DMS53 (cell line): ENCODE data around the gene RAB28.
A peak's percentile ranks its signal among the peaks of the same experiment; 100 is the strongest.

Experiments used
- DNase-seq: peaks from one replicate; lab custom pipeline; 2025; lab: John Stamatoyannopoulos, UW

RAB28 gene

DNA sequence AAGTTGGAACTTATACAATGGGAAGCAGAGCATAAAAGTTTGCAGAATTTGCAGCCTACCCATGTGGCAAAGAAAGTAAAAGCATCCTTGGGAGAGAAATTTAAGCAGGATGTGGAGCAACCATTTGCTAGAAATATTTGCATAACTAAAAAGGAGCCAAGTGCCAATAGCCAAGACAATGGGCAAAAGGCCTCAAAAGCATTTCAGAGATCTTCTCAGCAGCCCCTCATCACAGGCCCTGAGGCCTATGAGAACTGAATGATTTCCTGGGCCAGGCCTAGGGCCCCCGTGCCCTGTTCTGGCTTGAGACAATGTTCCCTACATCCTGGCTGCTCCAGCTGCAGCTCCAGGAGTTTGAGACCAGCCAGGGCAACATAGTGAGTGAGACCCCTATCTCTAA, 25.3 kb upstream of the RAB28 start:
- no peak for DNase-seq

DNA sequence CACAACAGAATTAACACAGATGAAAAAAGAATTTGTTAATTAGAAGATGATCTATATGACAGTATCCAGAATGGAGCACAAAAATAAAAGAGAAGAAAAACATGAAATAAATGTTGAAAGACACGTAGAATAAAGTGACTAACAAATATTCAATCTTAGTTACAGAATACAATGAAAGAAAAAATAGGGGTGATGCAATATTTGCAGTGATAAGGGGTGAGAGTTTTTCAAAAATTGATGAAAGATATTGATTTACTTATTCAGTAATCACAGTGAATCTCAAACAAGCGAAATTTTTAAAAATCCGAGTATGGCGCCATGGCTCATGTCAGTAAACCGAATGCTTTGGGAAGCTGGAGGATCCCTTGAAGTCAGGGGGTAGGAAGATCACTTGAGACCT, 20.2 kb upstream of the RAB28 start:
- DNase-seq = no peak

- no peak for DNase-seq
Measured at GRCh38 chr4:13498469-13498868, 14.3 kb upstream of the RAB28 start.

DNA sequence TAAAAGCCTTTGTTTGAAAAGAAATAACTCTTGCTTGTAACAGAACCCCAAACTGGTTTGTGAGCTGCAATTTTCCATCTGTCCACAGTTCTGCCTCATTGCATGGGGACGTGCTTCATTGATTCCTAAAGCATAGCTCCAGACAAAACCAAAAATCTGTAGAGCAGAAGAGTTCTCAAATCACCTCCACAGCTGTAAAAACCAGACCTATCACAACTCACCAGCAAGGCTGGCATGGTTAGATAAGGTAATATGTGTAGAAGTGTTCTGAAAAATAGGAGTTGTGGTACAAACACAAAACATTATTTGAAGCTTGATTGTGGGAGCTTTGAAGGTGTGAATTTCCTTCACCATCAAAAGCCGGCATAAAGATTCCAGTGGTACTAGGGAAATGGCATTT, 12.5 kb upstream of the RAB28 start:
- DNase-seq = no peak

- no peak for DNase-seq
Measured at GRCh38 chr4:13495753-13496152, 11.6 kb upstream of the RAB28 start.

DNA sequence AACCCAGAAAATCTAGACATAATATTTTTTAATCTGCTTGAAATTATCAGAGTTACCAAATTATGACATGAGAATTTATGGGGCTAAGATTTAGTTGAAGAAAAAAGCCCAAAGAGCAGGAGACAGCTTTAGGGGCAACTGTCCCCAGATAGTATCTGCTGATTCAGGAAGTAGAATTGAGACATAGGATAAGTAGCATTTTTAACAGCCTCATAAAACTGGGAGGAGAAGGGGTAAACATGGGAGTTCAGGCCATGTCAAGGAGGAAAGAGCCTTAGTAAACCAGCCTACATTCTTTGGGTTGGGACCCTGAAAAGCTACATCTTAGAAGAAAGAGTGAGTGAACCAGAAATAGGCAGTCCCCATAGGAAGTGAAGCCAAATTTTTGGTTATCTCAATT, 9.7 kb upstream of the RAB28 start:
- DNase-seq = no peak

DNA sequence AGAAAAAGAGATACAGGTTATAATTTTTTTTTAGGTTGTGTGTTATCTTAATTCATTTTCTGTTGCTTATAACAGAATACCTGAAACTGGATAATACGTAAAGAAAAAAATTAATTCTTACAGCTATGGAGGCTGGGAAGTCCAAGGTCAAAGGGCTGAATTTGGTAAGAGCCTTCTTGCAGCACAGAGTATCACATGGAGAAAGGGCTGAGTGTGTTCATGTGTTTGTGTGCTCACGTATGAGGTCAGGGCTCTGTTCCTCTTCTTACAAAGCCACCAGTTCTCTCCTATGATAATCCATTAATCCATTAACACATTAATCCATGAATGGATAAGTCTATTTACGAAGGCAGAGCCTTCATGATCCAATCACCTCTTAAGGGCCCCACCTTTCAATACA, 8.6 kb upstream of the RAB28 start:
- DNase-seq = no peak

DNA sequence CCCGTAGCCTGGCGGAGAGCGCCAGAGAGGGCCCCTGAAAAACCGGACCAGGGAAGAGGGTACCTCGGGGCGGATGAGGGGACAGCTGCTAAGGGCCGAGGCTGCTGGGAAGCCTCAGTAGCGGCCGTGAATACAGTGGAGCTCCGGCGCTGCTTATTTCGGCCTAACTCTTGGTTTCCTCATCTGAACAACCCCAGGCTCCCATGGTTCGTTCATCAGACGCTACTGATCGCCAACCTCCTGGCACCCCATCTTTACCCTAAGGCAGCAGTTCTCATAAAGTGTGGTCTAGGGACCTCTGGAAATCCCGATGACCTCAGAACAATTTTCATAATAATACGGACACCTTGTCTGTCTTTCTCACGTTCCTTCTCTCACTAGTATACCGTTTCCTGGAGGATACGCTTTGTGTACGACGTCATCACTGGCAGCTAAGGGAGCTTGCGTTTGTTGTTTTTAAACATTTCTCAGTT, 645 bp upstream of the RAB28 start:
- DNase-seq = peak; percentile 82

DNA sequence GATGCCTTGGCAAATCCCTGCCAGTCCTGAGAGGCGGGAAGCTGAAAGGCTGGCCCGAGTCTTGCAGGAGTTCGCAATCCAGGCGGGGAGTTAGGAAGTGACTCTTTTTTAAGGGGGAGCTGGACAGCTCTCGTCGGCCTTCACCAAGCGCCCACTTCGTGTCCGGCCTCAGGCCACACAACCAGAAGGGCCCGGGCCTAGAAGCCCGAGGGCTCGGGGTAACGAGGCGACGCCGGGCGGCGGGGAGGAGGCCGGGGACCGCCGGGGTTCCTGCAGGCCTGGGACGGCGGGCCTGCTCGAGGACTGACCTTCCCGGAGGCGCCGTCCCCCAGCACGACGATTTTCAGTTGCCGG, 395 bp downstream of the RAB28 start:
- peak; percentile 80 for DNase-seq

- peak; percentile 69 for DNase-seq
Measured at GRCh38 chr4:13483136-13483767, 888 bp downstream of the RAB28 start.

DNA sequence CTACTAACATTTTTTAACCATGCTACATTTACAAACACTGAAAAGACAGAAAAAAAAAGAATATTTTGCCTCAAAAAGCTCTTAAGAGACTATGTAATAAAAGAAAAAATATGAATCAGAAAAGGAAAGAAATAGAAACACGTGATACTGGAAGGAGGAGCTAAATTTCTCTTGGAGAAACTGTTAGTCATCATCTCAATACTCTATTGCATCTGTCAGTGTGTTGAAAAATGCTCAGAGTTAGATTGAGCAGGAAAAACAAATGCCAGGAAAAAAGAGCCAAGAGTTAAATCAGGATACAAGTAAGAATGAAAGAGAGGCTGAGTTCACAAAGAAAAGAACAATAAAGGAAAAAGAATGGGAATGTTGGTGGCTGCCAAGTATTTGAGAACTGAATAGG, 2.6 kb downstream of the RAB28 start:
- no peak for DNase-seq

- DNase-seq = no peak
Measured at GRCh38 chr4:13478707-13479106, 5.4 kb downstream of the RAB28 start.

- DNase-seq = no peak
Measured at GRCh38 chr4:13478131-13478530, 6.0 kb downstream of the RAB28 start.

- no peak for DNase-seq
Measured at GRCh38 chr4:13476915-13477314, 7.2 kb downstream of the RAB28 start.

DNA sequence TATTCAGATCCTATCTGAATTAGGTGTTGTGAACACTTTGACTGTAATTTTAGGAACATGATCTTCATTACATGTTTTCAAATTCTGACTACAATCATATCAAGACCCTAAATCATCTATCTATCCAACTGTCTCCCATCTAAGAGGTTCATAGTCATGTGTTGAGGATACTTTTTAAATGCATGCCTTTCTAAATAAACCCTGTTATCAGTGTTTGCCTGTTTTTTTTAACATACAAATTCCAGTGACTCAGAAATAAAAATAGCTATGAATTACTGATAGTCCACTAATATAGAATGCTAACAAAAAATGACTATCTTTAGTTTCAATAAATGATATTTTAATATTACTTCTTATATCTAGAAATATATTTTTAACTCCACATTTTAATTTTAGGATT, 8.0 kb downstream of the RAB28 start:
- DNase-seq = no peak

GRCh38 chr4:13471400-13471799, 12.7 kb downstream of the RAB28 start:
- no peak for DNase-seq

- no peak for DNase-seq
Measured at GRCh38 chr4:13470379-13470778, 13.8 kb downstream of the RAB28 start.

GRCh38 chr4:13464973-13465372, 19.2 kb downstream of the RAB28 start:
- DNase-seq = no peak

- no peak for DNase-seq
Measured at GRCh38 chr4:13464543-13464942, 19.6 kb downstream of the RAB28 start.

DNA sequence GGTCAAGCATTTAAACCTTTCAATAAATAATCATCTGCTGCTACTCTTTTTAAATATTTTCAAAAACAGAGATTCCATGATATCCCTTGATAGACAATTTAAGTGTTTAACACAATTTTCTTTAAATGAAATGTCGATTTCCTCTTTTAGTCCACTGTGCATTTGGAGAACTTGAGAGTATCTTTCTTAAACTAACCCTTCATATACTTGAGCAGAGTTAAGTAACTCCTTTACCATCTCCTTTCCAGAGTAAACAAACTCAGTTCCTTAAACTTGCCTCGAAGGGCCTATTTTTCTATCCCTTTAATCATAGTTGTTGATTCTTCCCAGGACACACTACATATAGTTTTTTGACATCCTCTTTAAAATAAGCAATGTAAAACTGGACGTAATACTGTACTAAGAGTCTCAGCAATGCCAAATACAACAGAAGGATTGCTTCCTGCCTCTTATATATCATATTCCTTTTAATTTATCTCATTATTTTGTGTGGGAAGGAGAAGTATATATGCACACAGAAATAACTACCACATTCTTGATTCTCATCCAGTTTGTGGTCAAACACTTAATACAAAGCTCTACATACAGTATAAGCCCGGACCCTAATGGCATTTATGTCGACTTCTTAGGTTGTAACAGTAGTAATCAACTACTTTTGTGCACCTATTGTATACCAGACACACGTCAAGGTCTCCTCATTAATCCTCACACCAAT, 22.8 kb downstream of the RAB28 start:
- DNase-seq = no peak

GRCh38 chr4:13455411-13455810, 28.7 kb downstream of the RAB28 start:
- no peak for DNase-seq

DNA sequence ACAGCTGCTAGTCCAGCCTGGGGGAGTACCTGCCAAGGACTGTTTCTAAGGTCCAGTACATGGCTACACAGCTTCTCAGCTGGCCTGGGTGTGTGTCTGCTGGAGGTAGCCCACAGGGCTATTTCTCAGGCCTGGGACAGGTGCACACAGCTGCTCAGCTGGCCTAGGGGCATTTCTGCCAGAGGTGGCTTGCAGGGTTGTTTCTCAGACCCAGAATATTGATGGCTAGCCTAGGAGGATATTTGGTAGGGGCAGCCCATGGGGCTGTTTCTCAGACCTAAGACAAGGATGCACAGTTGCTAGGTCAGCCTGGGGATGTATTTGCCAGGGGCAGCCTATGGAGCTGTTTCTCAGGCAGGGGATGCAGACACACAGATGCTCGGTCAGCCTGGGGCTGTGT, 29.4 kb downstream of the RAB28 start:
- DNase-seq = no peak

DNA sequence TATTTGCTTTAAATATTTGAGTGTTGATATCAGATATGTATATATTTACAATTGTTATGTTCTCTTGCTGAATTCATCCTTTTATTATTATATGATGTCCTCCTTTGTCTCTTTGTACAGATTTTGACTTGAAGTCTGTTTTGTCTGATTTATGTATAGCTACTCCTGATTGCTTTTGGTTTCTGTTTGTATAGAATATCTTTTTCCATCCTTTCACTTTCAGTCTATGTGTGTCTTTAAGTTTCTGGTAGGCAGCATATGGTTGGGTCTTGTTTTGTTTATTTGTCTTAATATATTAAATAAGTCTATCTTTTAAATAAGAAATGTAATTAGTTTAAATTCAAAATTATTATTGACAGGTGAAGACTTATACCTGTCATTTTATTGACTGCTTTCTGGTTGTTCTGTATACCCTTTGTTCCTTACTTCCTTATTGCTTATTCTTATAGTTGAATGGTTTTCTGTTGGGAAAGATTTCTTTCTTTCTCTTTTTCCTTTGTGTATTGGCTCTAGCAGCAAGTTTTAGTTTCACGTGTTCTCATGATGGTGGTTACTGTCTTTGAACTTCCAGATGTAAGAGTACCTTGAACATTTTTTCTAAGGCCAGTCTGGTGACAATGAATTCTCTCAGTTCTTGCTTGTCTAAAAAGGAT, 31.1 kb downstream of the RAB28 start:
- no peak for DNase-seq

- DNase-seq = no peak
Measured at GRCh38 chr4:13449590-13449989, 34.5 kb downstream of the RAB28 start.
